Omental fat pad (tissue), 4 donors: ENCODE data around the gene CTBP2. TPM values are rescaled to one million over a fixed set of nuclear protein-coding genes. Genes with fewer than 3 reads are reported as not detected.

ENCODE experiments used
- ATAC-seq: fragments of 150-250 bp; one replicate; pipeline ENCODE4 v1.9.1; 2016; ENCODE audit warnings: mild to moderate bottlenecking, moderate library complexity; ENCODE audit not compliant: low FRiP score
- DNase-seq: peaks from one replicate; pipeline ENCODE4 v3.0.0-alpha.2; 2019; ENCODE audit warnings: low spot score
- CTCF ChIP-seq, 3 donors: fragments of 450-650 bp; IDR thresholded peaks; one replicate each; pipeline ENCODE4 v1.5.1; 2016 to 2017; ENCODE audit warnings: antibody characterized with exemption in 3 of 3, mild to moderate bottlenecking in 3 of 3, moderate library complexity in 2 of 3
- total RNA-seq, 4 donors: library from RNA; depleted of rRNA; stranded (reverse); fragments of >200 nt; gene quantifications; one replicate each; pipeline ENCODE4 v1.1.0, GENCODE V29; 2016

The CTBP2 gene
- total RNA-seq, 4 donors from 2014 or later = 29.4 to 58.6 (median 46.2) TPM

- ATAC-seq = no peak
- no peak for DNase-seq
- no peak for TF ChIP-seq CTCF (IDR thresholded peaks at IDR 0.05)
Observed at GRCh38 chr10:125125951-125126735, 34.2 kb downstream of the CTBP2 start.

- TF ChIP-seq CTCF (IDR thresholded peaks at IDR 0.05) = no peak
- no peak for ATAC-seq
- no peak for DNase-seq
Observed at GRCh38 chr10:125124907-125125306, 35.5 kb downstream of the CTBP2 start.

- ATAC-seq (no peak), DNase-seq (no peak)
- no peak for TF ChIP-seq CTCF (IDR thresholded peaks at IDR 0.05)
Observed at GRCh38 chr10:125124115-125124487, 36.3 kb downstream of the CTBP2 start.

GRCh38 chr10:125123476-125124114 lies 36.8 kb downstream of the CTBP2 start:
- TF ChIP-seq CTCF (IDR thresholded peaks at IDR 0.05) = no peak
- ATAC-seq (peak; percentile 88), DNase-seq (no peak)

GRCh38 chr10:125122566-125122965 lies 37.8 kb downstream of the CTBP2 start:
- TF ChIP-seq CTCF (IDR thresholded peaks at IDR 0.05) = no peak
- ATAC-seq = no peak
- DNase-seq = no peak

GRCh38 chr10:125121003-125121402 lies 39.4 kb downstream of the CTBP2 start:
- no peak for ATAC-seq
- no peak for DNase-seq
- no peak for TF ChIP-seq CTCF (IDR thresholded peaks at IDR 0.05)
